ENCODE measurements around the gene TOPAZ1.

Gene TOPAZ1

DNA sequence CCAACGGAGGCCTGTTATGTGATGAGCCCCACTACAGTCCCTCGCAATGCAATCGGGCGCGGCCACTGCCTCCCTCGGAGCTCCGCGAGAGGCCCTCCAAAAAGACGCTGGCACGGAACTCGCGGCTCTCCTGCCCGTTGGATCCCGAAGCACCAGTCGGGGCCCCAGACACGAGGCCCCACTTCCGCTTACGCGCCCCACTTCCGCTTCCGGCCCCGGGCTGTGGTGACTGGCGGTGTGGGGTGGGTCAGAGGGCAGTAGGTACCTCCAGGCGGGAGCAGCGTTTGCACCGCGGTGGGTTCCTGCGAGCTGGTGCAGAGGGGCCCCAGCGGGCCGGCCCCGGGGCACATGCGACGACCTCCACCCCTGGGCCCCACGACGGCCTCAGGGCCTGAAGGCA is at the start of gene TOPAZ1:
Gene TOPAZ1, plus strand, starts transcription at position 181 of the 400 bp plus-strand sequence. Its CDS starts 168 bp downstream, at position 349.
- DNase-seq, result no peak

DNA sequence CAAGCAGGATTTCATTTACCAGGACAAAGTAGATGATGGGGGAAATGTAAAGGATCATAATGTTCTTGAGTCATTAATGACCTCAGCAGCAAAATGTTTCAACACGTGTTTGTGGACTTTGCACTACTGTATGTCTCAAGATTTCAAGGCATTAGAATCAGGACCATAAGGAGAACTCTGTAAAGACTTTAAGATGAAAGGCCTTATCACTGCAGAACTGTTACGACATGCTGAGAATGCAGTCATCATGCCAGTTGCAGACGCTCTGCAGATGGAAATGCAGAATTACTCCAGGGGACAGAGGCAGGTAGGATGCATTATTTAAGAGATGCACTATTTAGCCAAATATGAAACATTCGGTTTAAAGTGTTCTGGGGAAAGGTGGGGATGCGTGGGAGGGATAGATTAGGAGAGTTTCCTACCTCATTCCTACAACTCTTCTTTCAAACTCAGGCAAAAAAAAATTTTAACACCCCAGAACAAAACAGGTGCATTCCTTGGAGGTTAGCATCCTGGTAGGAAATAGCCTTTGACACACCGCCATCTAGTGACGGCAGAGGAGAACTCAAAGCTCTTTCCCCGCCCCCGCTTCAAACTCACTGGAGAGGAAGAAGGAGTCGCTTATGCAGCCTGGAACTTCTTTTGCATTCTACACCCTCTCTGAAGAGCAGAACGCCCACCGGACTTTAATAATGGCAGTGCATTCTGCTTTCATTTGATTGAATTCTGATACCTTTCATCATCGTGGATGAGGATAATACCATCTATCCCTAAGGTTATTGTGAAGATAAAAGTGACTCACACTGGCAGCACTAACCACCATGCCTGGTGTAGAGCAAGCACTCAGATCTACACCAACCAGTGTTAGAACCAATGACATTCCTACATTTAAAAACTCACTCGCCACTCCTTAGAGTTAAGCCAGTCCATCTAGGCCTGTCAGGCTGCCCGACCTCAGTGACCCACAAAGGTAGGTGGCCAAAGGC is 43.1 kb upstream of the TOPAZ1 start:
- DNase-seq, result peak; percentile 73

DNA sequence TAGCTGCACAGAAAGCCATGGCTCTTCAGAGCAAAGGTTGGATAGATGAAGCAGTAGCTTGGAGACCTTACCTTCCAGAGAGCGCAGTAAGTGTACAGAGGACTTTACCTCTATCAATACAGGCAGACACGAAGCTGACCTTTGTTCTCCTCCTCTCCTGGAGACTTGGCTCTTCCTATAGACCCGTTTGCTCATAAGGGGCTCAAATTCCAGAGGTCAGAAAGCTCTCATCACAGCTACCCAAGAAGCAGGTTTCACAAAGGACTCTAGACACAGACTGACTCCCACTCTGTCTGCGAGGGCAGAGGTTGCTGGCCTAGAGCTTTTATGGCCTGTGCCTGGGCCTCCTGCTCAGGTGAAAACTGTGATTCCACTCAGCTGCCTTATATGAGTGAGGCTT is 35.4 kb upstream of the TOPAZ1 start:
- DNase-seq, result no peak

DNA sequence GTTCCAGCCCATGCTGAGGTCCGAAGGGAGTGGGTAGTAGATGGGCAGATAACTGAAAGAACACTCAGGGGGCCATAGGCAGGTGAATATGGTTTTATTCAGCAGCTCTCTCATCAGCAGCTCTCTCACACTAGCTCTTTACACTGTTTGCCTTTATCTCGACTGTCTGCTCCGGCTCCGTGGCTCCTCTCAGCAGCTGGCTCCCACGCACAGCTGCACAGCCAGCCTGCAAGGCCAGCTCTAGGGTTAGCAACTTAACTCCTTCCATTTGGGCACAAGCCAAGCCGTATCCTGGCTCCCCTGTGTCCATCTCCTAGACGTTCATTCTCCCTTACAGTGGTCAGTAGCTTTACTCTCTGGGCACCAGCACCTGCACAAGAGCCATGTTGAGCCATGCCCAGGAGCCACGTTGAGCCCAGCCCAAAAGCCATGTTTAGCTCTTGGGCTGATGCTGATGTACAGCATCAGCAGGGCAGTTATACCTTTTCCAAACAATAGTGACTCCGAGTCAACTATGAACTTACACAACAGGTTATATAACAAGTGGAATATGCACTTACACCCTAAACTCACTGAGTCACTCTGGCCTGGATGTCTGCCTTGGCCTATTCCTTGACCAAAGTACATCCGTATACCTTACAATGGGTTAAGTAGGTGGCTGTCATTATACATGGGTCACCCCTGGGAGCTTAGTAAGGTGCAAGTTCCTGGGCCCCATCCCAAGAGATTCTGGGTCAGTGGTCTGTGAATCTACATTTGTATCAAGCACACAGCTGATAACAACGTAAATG is 34.6 kb upstream of the TOPAZ1 start:
- DNase-seq, result no peak

- DNase-seq, result no peak
Observed at GRCh38 chr3:44208086-44208485, 33.6 kb upstream of the TOPAZ1 start.

- DNase-seq, result no peak
Observed at GRCh38 chr3:44208568-44208967, 33.1 kb upstream of the TOPAZ1 start.

GRCh38 chr3:44210967-44211366 is 30.7 kb upstream of the TOPAZ1 start:
- no peak for DNase-seq

DNA sequence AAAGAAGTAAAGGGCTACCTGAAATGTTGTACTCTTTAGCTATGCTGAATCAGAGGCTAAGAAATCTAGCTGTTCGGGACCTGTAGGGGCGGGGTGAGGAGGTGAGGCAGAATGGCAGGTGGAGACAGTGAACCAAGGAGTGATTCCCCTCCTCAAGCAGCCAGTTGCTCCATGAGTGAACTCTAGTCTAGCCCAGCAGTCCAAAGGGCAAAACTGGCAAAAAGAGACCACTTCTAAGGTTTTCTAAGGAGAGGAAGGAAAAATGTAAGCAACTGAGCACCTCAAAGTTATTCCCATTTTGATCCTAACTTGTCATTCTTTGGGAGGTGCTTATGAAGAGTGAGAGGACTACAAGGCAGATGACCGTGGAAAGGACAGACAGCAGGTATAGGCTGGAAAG is 19.3 kb upstream of the TOPAZ1 start:
- no peak for DNase-seq

- no peak for DNase-seq
Observed at GRCh38 chr3:44223299-44223698, 18.4 kb upstream of the TOPAZ1 start.

DNA sequence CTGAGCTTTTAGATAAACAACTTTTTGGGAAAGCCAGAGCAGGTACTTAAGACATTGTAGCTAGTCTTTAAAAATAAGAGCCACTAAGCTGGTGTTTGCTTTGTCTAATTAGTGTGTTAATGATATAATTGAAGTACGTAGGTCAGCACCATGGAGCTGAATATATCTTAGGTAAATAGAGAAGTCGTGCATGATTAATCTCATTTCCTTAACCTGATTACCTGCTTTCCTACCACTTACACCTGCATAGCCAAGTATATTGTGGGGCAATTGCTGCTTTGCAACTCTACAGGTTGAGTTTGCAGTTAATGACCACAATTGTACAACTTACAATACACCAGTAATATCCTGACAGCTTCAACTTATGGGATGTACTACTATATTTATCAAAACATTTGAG is 17.6 kb upstream of the TOPAZ1 start:
- DNase-seq, result no peak

- no peak for DNase-seq
Observed at GRCh38 chr3:44226573-44226972, 15.1 kb upstream of the TOPAZ1 start.

DNA sequence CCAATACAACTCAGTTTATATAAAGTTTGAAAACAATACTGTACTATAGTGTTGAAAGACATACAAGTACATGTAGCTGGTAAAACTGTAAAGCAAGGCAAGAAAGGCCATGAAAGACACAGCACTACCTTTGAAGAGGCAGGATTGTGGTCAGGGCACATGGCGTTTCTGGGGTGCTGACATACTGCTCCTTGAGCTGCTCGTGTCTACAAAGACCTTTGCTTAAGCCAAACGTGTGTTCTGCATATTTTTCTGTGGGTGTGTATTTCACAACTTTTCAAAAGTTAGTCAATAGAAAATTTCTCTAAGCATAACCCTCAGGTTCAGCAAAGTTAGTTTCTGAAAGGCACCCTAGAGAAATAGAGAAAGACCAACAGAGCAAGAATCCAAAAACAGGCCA is 14.1 kb upstream of the TOPAZ1 start:
- no peak for DNase-seq

- no peak for DNase-seq
Observed at GRCh38 chr3:44228900-44229299, 12.8 kb upstream of the TOPAZ1 start.

DNA sequence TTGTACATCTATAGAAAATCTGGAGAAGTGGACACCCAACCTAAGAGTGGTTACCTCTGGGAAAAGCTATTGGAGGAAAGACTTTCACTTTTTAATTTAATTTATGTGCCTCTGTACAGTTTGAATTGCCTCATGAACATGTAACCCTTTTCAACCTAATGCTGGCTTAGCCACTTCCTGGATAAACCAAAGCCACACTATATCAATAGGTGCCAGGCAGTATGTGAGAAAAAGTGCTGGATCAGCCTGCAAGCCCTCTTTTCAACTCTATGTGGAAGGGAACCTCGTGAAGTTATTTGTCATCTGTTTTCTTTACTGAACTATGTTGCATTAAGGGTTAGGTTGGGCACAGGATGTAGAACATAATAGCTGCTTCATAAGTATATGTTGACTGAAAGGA is 9.3 kb upstream of the TOPAZ1 start:
- DNase-seq, result no peak

GRCh38 chr3:44234648-44235268 is 6.9 kb upstream of the TOPAZ1 start:
- DNase-seq, result no peak

DNA sequence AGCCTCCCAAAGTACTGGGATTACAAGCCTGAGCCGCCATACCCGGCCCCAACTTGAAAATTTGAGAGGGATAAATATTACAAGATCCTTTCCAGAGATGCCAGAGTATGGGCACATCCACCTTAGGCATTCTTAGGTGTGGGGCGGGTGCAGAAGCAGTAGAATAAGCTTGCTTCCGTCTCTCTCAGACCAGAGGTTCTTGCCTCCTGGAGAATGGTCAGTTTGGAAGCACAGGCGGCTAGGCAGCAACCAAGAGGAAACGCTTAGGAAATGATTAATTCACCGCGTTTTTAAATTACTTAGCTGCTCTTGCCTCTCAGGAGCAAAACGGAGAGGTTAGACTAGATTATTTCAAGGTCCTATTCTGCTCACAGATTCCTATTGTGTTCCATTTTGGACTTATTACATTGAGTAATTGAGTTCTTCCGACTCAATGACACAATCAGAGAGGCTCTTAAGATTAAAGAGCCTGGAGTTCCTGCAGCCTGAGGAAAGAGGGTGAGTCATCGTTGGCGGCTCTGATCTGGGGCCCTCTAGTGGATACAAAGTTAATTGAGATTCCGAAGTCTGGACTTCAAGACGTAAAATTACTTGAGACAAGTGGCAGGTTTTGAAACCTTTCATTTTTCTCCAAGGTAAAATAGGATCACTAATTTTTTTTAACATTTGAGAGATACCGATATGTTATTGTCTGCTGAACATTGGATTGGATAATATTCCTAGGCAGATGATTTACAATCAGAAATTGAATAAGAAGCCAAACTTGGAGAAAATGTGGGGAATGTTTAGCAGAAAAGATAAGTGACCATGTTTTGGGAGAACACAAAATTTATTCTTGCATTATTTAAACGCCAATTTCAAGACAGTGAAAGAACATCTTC is 5.8 kb upstream of the TOPAZ1 start:
- peak; percentile 37 for DNase-seq

DNA sequence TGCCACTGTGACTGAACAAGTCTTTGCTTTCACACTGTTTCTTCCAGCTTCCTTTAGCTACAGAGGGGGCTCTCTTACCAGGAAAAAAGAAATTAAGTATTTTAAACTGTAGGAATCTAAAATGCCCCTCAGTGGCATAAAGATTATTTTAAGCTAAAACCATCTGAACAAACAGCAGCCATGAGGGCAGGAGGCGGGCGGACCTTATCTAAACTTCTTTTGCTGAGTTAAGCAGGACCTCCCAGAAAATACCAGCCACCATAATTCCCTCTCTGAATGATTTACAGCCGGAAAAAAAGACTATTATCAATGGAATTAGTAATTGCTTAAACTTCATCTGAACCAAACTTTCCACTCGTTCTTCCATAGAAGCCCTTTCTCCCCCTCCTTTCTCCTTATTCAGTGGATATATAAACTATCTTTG is 5.2 kb upstream of the TOPAZ1 start:
- DNase-seq, result no peak

DNA sequence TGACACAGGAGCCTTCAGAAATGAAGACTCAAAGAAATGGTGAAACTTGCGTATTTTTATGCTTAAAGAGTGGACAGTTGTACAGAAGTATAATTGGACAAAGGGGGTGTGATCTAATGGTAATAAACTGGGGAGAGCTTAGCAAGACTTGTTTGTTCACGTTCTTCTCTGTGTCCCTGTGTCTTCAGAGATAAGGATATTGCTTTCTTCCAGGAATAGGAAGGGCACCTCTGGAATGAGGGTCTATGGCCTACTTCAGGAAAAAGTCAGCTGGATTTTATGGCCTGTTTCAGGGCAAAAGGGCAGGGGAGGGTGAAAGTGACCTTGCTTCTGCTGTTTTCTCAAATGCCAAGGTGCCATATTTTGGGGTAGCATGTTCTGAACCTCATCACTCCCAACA is 4.5 kb upstream of the TOPAZ1 start:
- no peak for DNase-seq

GRCh38 chr3:44237665-44238064 is 4.0 kb upstream of the TOPAZ1 start:
- DNase-seq, result no peak

GRCh38 chr3:44238889-44239288 is 2.8 kb upstream of the TOPAZ1 start:
- no peak for DNase-seq

- no peak for DNase-seq
Observed at GRCh38 chr3:44240061-44240460, 1.6 kb upstream of the TOPAZ1 start.

DNA sequence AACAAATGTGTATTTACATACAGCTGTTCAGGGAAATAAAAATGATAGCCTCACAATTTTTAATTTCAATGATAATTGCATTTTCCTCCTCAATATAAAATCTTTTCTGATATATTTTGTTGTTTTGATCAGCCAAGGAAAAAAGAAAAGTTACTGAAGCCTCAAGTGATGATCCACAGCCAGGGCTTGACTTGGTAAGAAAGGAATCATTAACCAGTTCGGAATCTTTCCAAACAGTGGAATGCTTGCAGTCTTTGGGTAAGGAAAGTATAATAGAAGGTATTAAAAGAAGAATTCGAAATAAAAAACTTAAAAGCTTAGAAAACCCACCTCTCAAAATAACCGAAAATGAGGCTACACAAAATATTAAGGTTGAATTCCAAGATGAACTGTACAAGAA is 1.0 kb downstream of the TOPAZ1 start:
- DNase-seq, result no peak

Data from right hindlimb (tissue), 1 donor.